Right lobe of liver (tissue), 6 donors: Measurements from ENCODE around the gene GALNT5. TPM values are rescaled to one million over a fixed set of nuclear protein-coding genes. Genes with fewer than 3 reads are reported as not detected.

Experiments used
- ATAC-seq, 4 donors: fragments of 200-7000 bp; cut with Tn5 transposase; one replicate each; pipeline ENCODE4 v1.9.1; 2020; ENCODE audit warnings: mild to moderate bottlenecking in 4 of 4, moderate library complexity in 4 of 4
- DNase-seq, 3 donors: peaks; one replicate each; pipeline ENCODE4 v3.0.0-alpha.2; 2020
- H3K27ac ChIP-seq, 3 donors: fragments of 200-600 bp; one replicate each; pipeline ENCODE4 v1.8.0; 2022
- H3K27me3 ChIP-seq, 2 donors: fragments of 200-600 bp; one replicate each; pipeline ENCODE4 v1.8.0; 2022
- H3K36me3 ChIP-seq, 4 donors: fragments of 200-600 bp; sonication (generic) in 1 of 4; one replicate each; pipeline versions ENCODE4 v1.5.1 to v1.8.0; 2017 to 2022; ENCODE audit warnings: control low read depth in 1 of 4
- H3K4me1 ChIP-seq, 4 donors: fragments of 200-600 bp; sonication (generic) in 1 of 4; one replicate each; pipeline versions ENCODE4 v1.5.1 to v1.8.0; 2017 to 2022; ENCODE audit warnings: control low read depth in 1 of 4
- H3K4me3 ChIP-seq, 3 donors: fragments of 200-600 bp; one replicate each; pipeline ENCODE4 v1.8.0; 2022
- H3K9me3 ChIP-seq, 4 donors: fragments of 200-600 bp; sonication (generic) in 1 of 4; one replicate each; pipeline versions ENCODE4 v1.5.1 to v1.8.0; 2017 to 2022; ENCODE audit warnings: control low read depth in 1 of 4
- POLR2A ChIP-seq: fragments of 450-650 bp; IDR thresholded peaks from one replicate; pipeline ENCODE4 v1.6.1; 2017; ENCODE audit warnings: antibody characterized with exemption, mild to moderate bottlenecking
- WGBS: methylation state at CpG from one replicate; pipeline ENCODE4 v1.1.6; 2018; ENCODE audit warnings: low coverage, low lambda C conversion rate; ENCODE audit not compliant: insufficient coverage; ENCODE audit errors: missing lambda C conversion rate; 5-methylcytosine and 5-hydroxymethylcytosine counted together
- intact Hi-C, 2 donors: fragments of 100-400 bp; cut with DNase I; formaldehyde crosslinking; loops; one replicate each; pipeline versions ENCODE4 v1.11.2 to v1.14.1; 2022
- total RNA-seq, 6 experiments: library from RNA; depleted of rRNA in 2 of 6; stranded (reverse); fragments of >200 nt in 2 of 6; fragmentation: NEBNext Ultra II Directional in 3 of 6; extraction: Animal tissue kit (Norgen Biotek cat#: 25700) in 3 of 6; gene quantifications; one replicate each; pipeline versions ENCODE4 v1.1.0 to v1.2.4, GENCODE V29; 2016 to 2023
- TF ChIP-seq, protein P1 (sequence below), 4 donors: fragments of 200-600 bp in 3 of 4; fragments of 450-650 bp in 1 of 4; IDR thresholded peaks; one replicate each; pipeline versions ENCODE4 v1.5.1 to v1.8.0; 2016 to 2022; ENCODE audit warnings: antibody characterized with exemption in 4 of 4, mild to moderate bottlenecking in 2 of 4
- donor health status: DM: no; HTN: yes; CAD: no.
- donor health status: DM: no; HTN: no; CAD: no.
- donor health status: DM: no; HTN: no; CAD: no.
- donor health status: DM: no; HTN: yes; CAD: no.
- donor health status: DM: no; HTN: yes; CAD: no.

The GALNT5 gene
- total RNA-seq, 6 experiments from 2014 or later: 0.07 TPM; not detected in 5

DNA sequence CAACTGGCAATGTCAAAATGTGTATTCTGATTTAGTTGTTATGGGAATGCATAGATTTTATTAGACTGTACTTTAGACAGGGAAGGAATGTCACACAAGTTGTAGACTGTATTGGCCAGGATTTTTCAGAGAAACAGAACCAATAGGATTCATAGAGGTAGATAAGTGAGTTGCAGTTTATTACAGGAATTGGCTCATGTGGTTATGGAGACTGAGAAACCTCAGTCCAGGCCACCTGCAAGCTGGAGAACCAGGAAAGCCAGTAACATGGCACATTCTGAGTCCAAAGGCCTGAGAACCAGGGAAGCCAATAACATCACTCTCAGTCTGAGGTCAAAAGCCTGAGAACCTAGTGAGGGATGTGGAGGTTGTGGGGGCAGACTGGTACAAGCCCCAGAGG lies 1.8 kb upstream of the GALNT5 start:
- intact Hi-C loops: no loop called here
- H3K9me3 ChIP-seq: no peaks in the 10 kb centered on the region
- no peaks in the 10 kb centered on the region for H3K36me3 ChIP-seq
- ATAC-seq (no peak), DNase-seq (no peak)
- no peak overlapping the region for H3K27ac ChIP-seq
- no peaks in the 10 kb centered on the region for H3K4me1 ChIP-seq
- no peak overlapping the region for H3K4me3 ChIP-seq
- H3K27me3 ChIP-seq: no peaks in the 10 kb centered on the region
- TF ChIP-seq, protein P1, sequence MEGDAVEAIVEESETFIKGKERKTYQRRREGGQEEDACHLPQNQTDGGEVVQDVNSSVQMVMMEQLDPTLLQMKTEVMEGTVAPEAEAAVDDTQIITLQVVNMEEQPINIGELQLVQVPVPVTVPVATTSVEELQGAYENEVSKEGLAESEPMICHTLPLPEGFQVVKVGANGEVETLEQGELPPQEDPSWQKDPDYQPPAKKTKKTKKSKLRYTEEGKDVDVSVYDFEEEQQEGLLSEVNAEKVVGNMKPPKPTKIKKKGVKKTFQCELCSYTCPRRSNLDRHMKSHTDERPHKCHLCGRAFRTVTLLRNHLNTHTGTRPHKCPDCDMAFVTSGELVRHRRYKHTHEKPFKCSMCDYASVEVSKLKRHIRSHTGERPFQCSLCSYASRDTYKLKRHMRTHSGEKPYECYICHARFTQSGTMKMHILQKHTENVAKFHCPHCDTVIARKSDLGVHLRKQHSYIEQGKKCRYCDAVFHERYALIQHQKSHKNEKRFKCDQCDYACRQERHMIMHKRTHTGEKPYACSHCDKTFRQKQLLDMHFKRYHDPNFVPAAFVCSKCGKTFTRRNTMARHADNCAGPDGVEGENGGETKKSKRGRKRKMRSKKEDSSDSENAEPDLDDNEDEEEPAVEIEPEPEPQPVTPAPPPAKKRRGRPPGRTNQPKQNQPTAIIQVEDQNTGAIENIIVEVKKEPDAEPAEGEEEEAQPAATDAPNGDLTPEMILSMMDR (IDR thresholded peaks at IDR 0.05): no peak
- TF ChIP-seq POLR2A: no peak

DNA sequence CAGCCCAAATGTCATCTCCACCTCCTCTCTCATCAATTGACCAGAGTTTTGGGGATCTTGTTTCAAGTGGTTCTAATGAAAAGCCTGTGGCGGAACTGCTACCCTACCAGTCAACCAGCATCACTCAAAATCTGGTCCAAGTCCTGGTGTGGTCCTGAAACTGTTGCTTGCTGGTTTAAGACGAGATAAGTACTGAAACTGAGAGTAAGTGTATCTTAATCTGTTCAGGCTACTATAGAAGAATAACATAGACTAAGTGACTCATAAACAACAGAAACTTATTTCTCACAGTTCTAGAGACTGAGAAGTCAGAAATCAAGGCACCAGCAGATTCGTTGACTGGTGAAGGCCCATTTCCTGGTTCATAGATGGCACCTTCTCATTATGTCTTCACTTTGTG lies 879 bp upstream of the GALNT5 start:
- 73% methylated on average over 3 of the region's 3 CpGs for WGBS
- H3K9me3 ChIP-seq: no peaks in the 10 kb centered on the region
- DNase-seq: no peak
- ATAC-seq: no peak
- H3K4me1 ChIP-seq: no peaks in the 10 kb centered on the region
- no peak overlapping the region for H3K4me3 ChIP-seq
- H3K27me3 ChIP-seq: no peaks in the 10 kb centered on the region
- no peak for TF ChIP-seq POLR2A
- TF ChIP-seq, protein P1 (IDR thresholded peaks at IDR 0.05): no peak
- intact Hi-C loops: no loop called here
- H3K36me3 ChIP-seq: no peaks in the 10 kb centered on the region
- H3K27ac ChIP-seq: no peak overlapping the region

DNA sequence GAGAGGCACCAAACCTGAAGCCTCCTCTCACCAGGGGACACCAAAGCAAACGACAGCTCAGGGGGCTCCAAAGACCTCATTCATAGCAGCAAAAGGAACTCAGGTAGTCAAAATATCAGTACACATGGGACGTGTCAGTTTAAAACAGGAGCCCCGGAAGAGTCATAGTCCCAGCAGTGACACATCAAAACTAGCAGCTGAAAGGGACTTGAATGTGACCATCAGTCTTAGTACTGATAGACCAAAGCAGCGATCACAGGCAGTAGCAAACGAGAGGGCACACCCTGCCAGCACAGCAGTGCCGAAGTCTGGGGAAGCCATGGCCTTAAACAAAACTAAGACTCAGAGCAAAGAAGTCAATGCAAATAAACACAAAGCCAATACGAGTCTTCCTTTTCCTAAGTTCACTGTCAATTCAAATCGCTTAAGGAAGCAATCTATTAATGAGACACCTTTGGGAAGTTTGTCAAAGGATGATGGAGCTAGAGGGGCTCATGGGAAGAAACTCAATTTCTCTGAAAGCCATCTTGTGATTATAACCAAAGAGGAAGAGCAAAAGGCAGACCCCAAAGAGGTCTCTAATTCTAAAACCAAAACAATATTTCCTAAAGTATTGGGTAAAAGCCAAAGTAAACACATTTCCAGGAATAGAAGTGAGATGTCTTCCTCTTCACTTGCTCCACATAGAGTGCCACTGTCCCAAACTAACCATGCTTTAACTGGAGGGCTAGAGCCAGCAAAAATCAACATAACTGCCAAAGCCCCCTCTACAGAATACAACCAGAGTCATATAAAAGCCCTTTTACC lies 1.2 kb downstream of the GALNT5 start:
- ATAC-seq (no peak), DNase-seq (no peak)
- Histone ChIP-seq H3K4me3 (no peak overlapping the region), H3K27ac (no peak overlapping the region), H3K9me3 (no peaks in the 10 kb centered on the region), H3K4me1 (no peaks in the 10 kb centered on the region), H3K36me3 (no peaks in the 10 kb centered on the region), H3K27me3 (no peaks in the 10 kb centered on the region)
- no peak for TF ChIP-seq POLR2A
- TF ChIP-seq, protein P1 (IDR thresholded peaks at IDR 0.05): no peak
- intact Hi-C loops: no loop called here
- 52% methylated on average over 8 of the region's 8 CpGs for WGBS

DNA sequence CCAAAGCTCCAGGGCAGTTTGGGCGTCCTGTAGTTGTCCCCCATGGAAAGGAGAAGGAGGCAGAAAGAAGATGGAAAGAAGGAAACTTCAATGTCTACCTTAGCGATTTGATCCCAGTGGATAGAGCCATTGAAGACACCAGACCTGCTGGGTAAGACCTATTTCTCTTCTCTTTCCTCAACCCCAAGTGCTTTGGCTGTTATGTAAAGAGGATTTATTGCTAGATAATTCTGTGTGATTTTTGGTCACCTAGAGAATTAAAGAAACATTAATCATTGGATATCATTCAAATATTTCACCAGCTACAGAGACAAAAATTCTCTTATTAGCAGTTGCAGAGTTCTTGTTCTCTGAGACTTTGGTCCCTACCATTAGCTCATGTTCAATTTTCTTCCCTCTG lies 1.9 kb downstream of the GALNT5 start:
- ATAC-seq (no peak), DNase-seq (no peak)
- Histone ChIP-seq H3K4me1 (no peaks in the 10 kb centered on the region), H3K27me3 (no peaks in the 10 kb centered on the region), H3K36me3 (no peaks in the 10 kb centered on the region), H3K9me3 (no peaks in the 10 kb centered on the region), H3K4me3 (no peak overlapping the region), H3K27ac (no peak overlapping the region)
- 60% methylated on average over 2 of the region's 2 CpGs for WGBS
- TF ChIP-seq, protein P1 (IDR thresholded peaks at IDR 0.05): no peak
- intact Hi-C loops: no loop called here
